Fibroblast of lung (primary cell): ENCODE results near the gene AP2B1.

Source experiments
- EZH2 ChIP-seq: IDR thresholded peaks from 2 replicates; pipeline ENCODE4 v1.5.1; 2012; ENCODE audit warnings: low read length, control low read depth, mild to moderate bottlenecking; ENCODE audit errors: missing control alignments
- TF ChIP-seq, protein P1 (sequence below), 2 donors: IDR thresholded peaks in 1 of 2; conservative IDR thresholded peaks in 1 of 2; 1 replicate in 1 of 2; 2 replicates in 1 of 2; pipeline ENCODE4 v1.5.1; 2011 to 2012; ENCODE audit warnings: low read length in 2 of 2, control low read depth in 1 of 2, inconsistent platforms in 1 of 2, low read depth in 1 of 2, mild to moderate bottlenecking in 1 of 2

- TF ChIP-seq, protein P1, sequence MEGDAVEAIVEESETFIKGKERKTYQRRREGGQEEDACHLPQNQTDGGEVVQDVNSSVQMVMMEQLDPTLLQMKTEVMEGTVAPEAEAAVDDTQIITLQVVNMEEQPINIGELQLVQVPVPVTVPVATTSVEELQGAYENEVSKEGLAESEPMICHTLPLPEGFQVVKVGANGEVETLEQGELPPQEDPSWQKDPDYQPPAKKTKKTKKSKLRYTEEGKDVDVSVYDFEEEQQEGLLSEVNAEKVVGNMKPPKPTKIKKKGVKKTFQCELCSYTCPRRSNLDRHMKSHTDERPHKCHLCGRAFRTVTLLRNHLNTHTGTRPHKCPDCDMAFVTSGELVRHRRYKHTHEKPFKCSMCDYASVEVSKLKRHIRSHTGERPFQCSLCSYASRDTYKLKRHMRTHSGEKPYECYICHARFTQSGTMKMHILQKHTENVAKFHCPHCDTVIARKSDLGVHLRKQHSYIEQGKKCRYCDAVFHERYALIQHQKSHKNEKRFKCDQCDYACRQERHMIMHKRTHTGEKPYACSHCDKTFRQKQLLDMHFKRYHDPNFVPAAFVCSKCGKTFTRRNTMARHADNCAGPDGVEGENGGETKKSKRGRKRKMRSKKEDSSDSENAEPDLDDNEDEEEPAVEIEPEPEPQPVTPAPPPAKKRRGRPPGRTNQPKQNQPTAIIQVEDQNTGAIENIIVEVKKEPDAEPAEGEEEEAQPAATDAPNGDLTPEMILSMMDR (conservative IDR thresholded peaks at IDR 0.05 in 1 of 2, IDR thresholded peaks at IDR 0.05 in 1 of 2; ENCODE audit: low read depth in 1 of 2, low read length in 2 of 2): no peak
- TF ChIP-seq EZH2: no peak
Observed at GRCh38 chr17:35548978-35549377, 38.1 kb upstream of the AP2B1 start.
